BLaER1 (cell line): ENCODE results near the gene EIF4ENIF1.

Experiments used
- H3K27ac ChIP-seq: shearing (Covaris generic); formaldehyde crosslinking; 2 replicates; pipeline ENCODE4 v1.8.1; 2022
- H3K27me3 ChIP-seq: shearing (Covaris generic); formaldehyde crosslinking; 2 replicates; pipeline ENCODE4 v1.8.1; 2022
- H3K36me3 ChIP-seq: shearing (Covaris generic); formaldehyde crosslinking; 2 replicates; pipeline ENCODE4 v1.8.1; 2022
- H3K4me1 ChIP-seq: shearing (Covaris generic); formaldehyde crosslinking; 2 replicates; pipeline ENCODE4 v1.8.1; 2022
- H3K4me2 ChIP-seq: shearing (Covaris generic); formaldehyde crosslinking; 2 replicates; pipeline ENCODE4 v1.8.1; 2022
- H3K4me3 ChIP-seq: shearing (Covaris generic); formaldehyde crosslinking; 2 replicates; pipeline ENCODE4 v1.8.1; 2022
- H3K9ac ChIP-seq: shearing (Covaris generic); formaldehyde crosslinking; 2 replicates; pipeline ENCODE4 v1.8.1; 2022
- H3K9me3 ChIP-seq: shearing (Covaris generic); formaldehyde crosslinking; 2 replicates; pipeline ENCODE4 v1.8.1; 2022
- H4K20me1 ChIP-seq: shearing (Covaris generic); formaldehyde crosslinking; 2 replicates; pipeline ENCODE4 v1.8.1; 2022
- Cebpa-rat ChIP-seq: shearing (Covaris generic); IDR thresholded peaks from 2 replicates; pipeline ENCODE4 v1.8.1; 2022

Gene EIF4ENIF1

GRCh38 chr22:31481129-31481528 is 8.5 kb downstream of the EIF4ENIF1 start:
- Histone ChIP-seq H3K9ac (no peak overlapping the region), H3K36me3 (peaks cover 98% of the 10 kb centered on the region), H3K4me2 (no peak overlapping the region), H3K27me3 (no peaks in the 10 kb centered on the region), H3K9me3 (no peaks in the 10 kb centered on the region), H4K20me1 (peaks cover 95% of the 10 kb centered on the region), H3K27ac (no peak overlapping the region), H3K4me3 (no peak overlapping the region), H3K4me1 (no peaks in the 10 kb centered on the region)
- no peak for TF ChIP-seq Cebpa-rat

GRCh38 chr22:31477329-31477728 is 12.3 kb downstream of the EIF4ENIF1 start:
- Histone ChIP-seq H3K4me1 (no peaks in the 10 kb centered on the region), H3K4me3 (no peak overlapping the region), H3K9ac (no peak overlapping the region), H3K9me3 (no peaks in the 10 kb centered on the region), H3K4me2 (no peak overlapping the region), H3K27me3 (no peaks in the 10 kb centered on the region), H3K27ac (no peak overlapping the region), H4K20me1 (peaks cover 99% of the 10 kb centered on the region), H3K36me3 (peaks cover 88% of the 10 kb centered on the region)
- TF ChIP-seq Cebpa-rat: no peak

GRCh38 chr22:31475800-31476199 is 13.8 kb downstream of the EIF4ENIF1 start:
- H3K4me2 ChIP-seq: no peak overlapping the region
- H3K9ac ChIP-seq: no peak overlapping the region
- no peak overlapping the region for H3K27ac ChIP-seq
- peaks cover 88% of the 10 kb centered on the region for H3K36me3 ChIP-seq
- no peaks in the 10 kb centered on the region for H3K4me1 ChIP-seq
- no peaks in the 10 kb centered on the region for H3K9me3 ChIP-seq
- no peak overlapping the region for H3K4me3 ChIP-seq
- peaks cover 88% of the 10 kb centered on the region for H4K20me1 ChIP-seq
- no peak for TF ChIP-seq Cebpa-rat
- no peaks in the 10 kb centered on the region for H3K27me3 ChIP-seq

- Histone ChIP-seq H3K27me3 (no peaks in the 10 kb centered on the region), H3K4me1 (no peaks in the 10 kb centered on the region), H3K36me3 (peaks cover 88% of the 10 kb centered on the region), H3K27ac (no peak overlapping the region), H3K9ac (no peak overlapping the region), H4K20me1 (peaks cover 78% of the 10 kb centered on the region), H3K9me3 (no peaks in the 10 kb centered on the region), H3K4me2 (no peak overlapping the region), H3K4me3 (no peak overlapping the region)
- TF ChIP-seq Cebpa-rat: no peak
Observed at GRCh38 chr22:31474743-31475142, 14.9 kb downstream of the EIF4ENIF1 start.

- H3K36me3 ChIP-seq: peaks cover 97% of the 10 kb centered on the region
- no peaks in the 10 kb centered on the region for H3K4me1 ChIP-seq
- H3K27ac ChIP-seq: no peak overlapping the region
- no peak overlapping the region for H3K9ac ChIP-seq
- no peak overlapping the region for H3K4me3 ChIP-seq
- peaks cover 38% of the 10 kb centered on the region for H4K20me1 ChIP-seq
- H3K4me2 ChIP-seq: no peak overlapping the region
- TF ChIP-seq Cebpa-rat: no peak
- no peaks in the 10 kb centered on the region for H3K27me3 ChIP-seq
- H3K9me3 ChIP-seq: no peaks in the 10 kb centered on the region
Observed at GRCh38 chr22:31465307-31465706, 24.3 kb downstream of the EIF4ENIF1 start.

- H3K4me3 ChIP-seq: no peak overlapping the region
Observed at GRCh38 chr22:31461699-31462098, 27.9 kb downstream of the EIF4ENIF1 start.

GRCh38 chr22:31451709-31452571 is 37.7 kb downstream of the EIF4ENIF1 start:
- Histone ChIP-seq H4K20me1 (no peaks in the 10 kb centered on the region), H3K4me1 (peaks cover 12% of the 10 kb centered on the region), H3K4me2 (no peak overlapping the region), H3K9me3 (no peaks in the 10 kb centered on the region), H3K9ac (no peak overlapping the region), H3K4me3 (no peak overlapping the region), H3K36me3 (peaks cover 86% of the 10 kb centered on the region), H3K27ac (no peak overlapping the region), H3K27me3 (no peaks in the 10 kb centered on the region)
- TF ChIP-seq Cebpa-rat: no peak

More at GRCh38 chr22:31461699-31462098, 27.9 kb downstream of the EIF4ENIF1 start:
- Histone ChIP-seq H3K9ac (no peak overlapping the region), H3K9me3 (no peaks in the 10 kb centered on the region), H3K27me3 (no peaks in the 10 kb centered on the region), H3K27ac (no peak overlapping the region), H4K20me1 (peaks cover 23% of the 10 kb centered on the region; the same call in 1 of the 2 replicates), H3K4me2 (no peak overlapping the region), H3K4me1 (no peaks in the 10 kb centered on the region), H3K36me3 (peaks cover 93% of the 10 kb centered on the region)
- TF ChIP-seq Cebpa-rat: no peak

- H3K9ac ChIP-seq: no peak overlapping the region
- no peak overlapping the region for H3K4me3 ChIP-seq
- peaks cover 89% of the 10 kb centered on the region for H3K36me3 ChIP-seq
- no peaks in the 10 kb centered on the region for H3K27me3 ChIP-seq
- H4K20me1 ChIP-seq: no peaks in the 10 kb centered on the region
- peaks cover 12% of the 10 kb centered on the region for H3K4me1 ChIP-seq
- H3K27ac ChIP-seq: no peak overlapping the region
- no peak overlapping the region for H3K4me2 ChIP-seq
- no peak for TF ChIP-seq Cebpa-rat
- H3K9me3 ChIP-seq: no peaks in the 10 kb centered on the region
Observed at GRCh38 chr22:31449506-31449905, 40.1 kb downstream of the EIF4ENIF1 start.

- H3K4me3 ChIP-seq: no peak overlapping the region
- no peak for TF ChIP-seq Cebpa-rat
- H3K9ac ChIP-seq: no peak overlapping the region
- no peak overlapping the region for H3K27ac ChIP-seq
- H3K9me3 ChIP-seq: no peaks in the 10 kb centered on the region
- H4K20me1 ChIP-seq: no peaks in the 10 kb centered on the region
- H3K4me1 ChIP-seq: peaks cover 12% of the 10 kb centered on the region
- peaks cover 89% of the 10 kb centered on the region for H3K36me3 ChIP-seq
- no peaks in the 10 kb centered on the region for H3K27me3 ChIP-seq
- no peak overlapping the region for H3K4me2 ChIP-seq
Observed at GRCh38 chr22:31448382-31448781, 41.3 kb downstream of the EIF4ENIF1 start.

- H4K20me1 ChIP-seq: peaks cover 8% of the 10 kb centered on the region; the same call in 1 of the 2 replicates
- TF ChIP-seq Cebpa-rat: no peak
- no peaks in the 10 kb centered on the region for H3K9me3 ChIP-seq
- H3K9ac ChIP-seq: no peak overlapping the region
- H3K27me3 ChIP-seq: no peaks in the 10 kb centered on the region
- H3K4me1 ChIP-seq: peaks cover 12% of the 10 kb centered on the region
- no peak overlapping the region for H3K4me3 ChIP-seq
- H3K27ac ChIP-seq: no peak overlapping the region
- no peak overlapping the region for H3K4me2 ChIP-seq
- peaks cover 89% of the 10 kb centered on the region for H3K36me3 ChIP-seq
Observed at GRCh38 chr22:31447337-31447736, 42.3 kb downstream of the EIF4ENIF1 start.
